KMS-11 (cell line): ENCODE data around the gene DMD.
A peak's percentile ranks its signal among the peaks of the same experiment; 100 is the strongest.

Experiments used
- H2AFZ ChIP-seq: fragments of 200-600 bp; sonication (generic); 2 replicates; pipeline ENCODE4 v1.6.1; 2016; ENCODE audit warnings: antibody characterized with exemption, mixed run types, low read depth
- H3K27ac ChIP-seq: fragments of 200-600 bp; sonication (generic); 2 replicates; pipeline ENCODE4 v1.6.1; 2016; ENCODE audit warnings: mild to moderate bottlenecking, mixed run types
- H3K27me3 ChIP-seq: fragments of 200-600 bp; sonication (generic); 2 replicates; pipeline ENCODE4 v1.6.1; 2017; ENCODE audit warnings: mild to moderate bottlenecking, low read depth, mixed run types, moderate library complexity; ENCODE audit not compliant: insufficient read depth
- H3K36me3 ChIP-seq: fragments of 200-600 bp; sonication (generic); 2 replicates; pipeline ENCODE4 v1.6.1; 2017; ENCODE audit warnings: mild to moderate bottlenecking, mixed run types; ENCODE audit not compliant: insufficient read depth
- H3K4me1 ChIP-seq: fragments of 200-600 bp; sonication (generic); 2 replicates; pipeline ENCODE4 v1.6.1; 2016; ENCODE audit warnings: mild to moderate bottlenecking, low read depth, mixed run types; ENCODE audit not compliant: poor library complexity, severe bottlenecking
- H3K4me2 ChIP-seq: fragments of 200-600 bp; sonication (generic); 2 replicates; pipeline ENCODE4 v1.7.0; 2016; ENCODE audit warnings: mild to moderate bottlenecking, mixed run types
- H3K4me3 ChIP-seq: fragments of 200-600 bp; sonication (generic); IDR thresholded peaks from 2 replicates; pipeline ENCODE4 v1.6.1; 2017; ENCODE audit warnings: low read depth, low read length, mixed read lengths; ENCODE audit not compliant: insufficient read depth
- H3K79me2 ChIP-seq: fragments of 200-600 bp; sonication (generic); 2 replicates; pipeline ENCODE4 v1.6.1; 2016; ENCODE audit warnings: low read depth, mixed run types; ENCODE audit not compliant: insufficient read depth
- H3K9ac ChIP-seq: fragments of 200-600 bp; sonication (generic); 2 replicates; pipeline ENCODE4 v1.6.1; 2016; ENCODE audit warnings: mild to moderate bottlenecking, mixed run types
- H4K20me1 ChIP-seq: fragments of 200-600 bp; sonication (generic); 2 replicates; pipeline ENCODE4 v1.6.1; 2016; ENCODE audit warnings: mild to moderate bottlenecking, mixed run types; ENCODE audit not compliant: insufficient read depth
- CTCF ChIP-seq: fragments of 200-600 bp; sonication (generic); conservative IDR thresholded peaks from 2 replicates; pipeline ENCODE4 v1.6.1; 2017; ENCODE audit warnings: low read depth, mild to moderate bottlenecking, antibody characterized with exemption, low read length, moderate library complexity, mixed read lengths

Gene DMD

GRCh38 chrX:31271615-31272471 lies 1939.5 kb downstream of the DMD start:
- peak overlapping the region; percentile 19; the same call in 1 of the 2 replicates for H3K9ac ChIP-seq
- no peaks in the 10 kb centered on the region for H3K27me3 ChIP-seq
- H3K4me1 ChIP-seq, result peaks cover 41% of the 10 kb centered on the region
- H3K36me3 ChIP-seq, result no peaks in the 10 kb centered on the region
- peak overlapping the region; percentile 55 for H2AFZ ChIP-seq
- peak overlapping the region; percentile 74 for H3K27ac ChIP-seq
- no peaks in the 10 kb centered on the region for H3K79me2 ChIP-seq
- H3K4me3 ChIP-seq, result no peak overlapping the region
- no peak for TF ChIP-seq CTCF
- H4K20me1 ChIP-seq, result no peaks in the 10 kb centered on the region
- peak overlapping the region; percentile 62 for H3K4me2 ChIP-seq

DNA sequence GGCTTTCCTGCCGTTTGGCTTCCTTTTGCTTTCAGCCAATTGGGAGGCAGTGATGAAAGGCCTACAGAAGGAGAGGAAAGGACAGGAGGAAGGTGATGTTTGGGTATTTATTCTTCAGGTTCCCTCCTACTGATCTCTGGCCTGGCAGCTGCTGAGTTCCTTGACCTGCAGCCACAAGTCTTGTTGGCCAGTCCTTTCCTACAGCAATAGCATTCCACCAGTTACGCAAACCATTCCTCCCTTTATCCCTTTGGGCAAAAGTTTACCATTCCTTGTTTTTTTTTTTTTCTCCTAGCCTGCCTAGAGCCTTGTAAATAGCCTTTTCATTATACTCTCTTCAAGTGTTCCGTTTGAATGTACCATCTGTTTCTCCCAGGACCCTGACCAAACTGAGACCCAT lies 1941.4 kb downstream of the DMD start:
- no peak for TF ChIP-seq CTCF
- Histone ChIP-seq H4K20me1 (no peaks in the 10 kb centered on the region), H3K4me2 (no peak overlapping the region), H3K36me3 (no peaks in the 10 kb centered on the region), H3K4me1 (peaks cover 46% of the 10 kb centered on the region), H2AFZ (no peak overlapping the region), H3K27ac (no peak overlapping the region), H3K9ac (no peak overlapping the region), H3K27me3 (no peaks in the 10 kb centered on the region), H3K79me2 (peaks cover 6% of the 10 kb centered on the region; the same call in 1 of the 2 replicates), H3K4me3 (no peak overlapping the region)

DNA sequence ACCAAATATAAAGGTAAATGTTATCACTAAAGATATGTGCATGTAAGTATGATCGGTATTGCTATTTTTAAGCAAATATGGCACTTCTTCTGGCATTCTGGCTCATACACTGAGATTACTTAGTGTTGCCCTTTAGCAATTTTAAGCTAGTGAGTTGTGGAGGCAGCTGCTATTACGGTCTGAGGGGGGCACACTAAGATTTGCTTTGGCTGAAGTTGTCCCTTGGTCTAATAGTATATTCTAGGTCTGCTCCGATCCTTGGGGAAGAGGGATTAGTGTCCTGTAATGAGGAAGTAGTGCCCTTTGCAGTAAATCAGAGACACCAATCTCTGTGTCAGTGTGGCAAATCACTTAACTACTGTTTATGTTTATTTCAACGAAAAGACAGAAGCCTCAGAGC lies 1943.0 kb downstream of the DMD start:
- H3K27me3 ChIP-seq, result no peaks in the 10 kb centered on the region
- H3K4me2 ChIP-seq, result no peak overlapping the region
- H3K79me2 ChIP-seq, result peaks cover 7% of the 10 kb centered on the region; the same call in 1 of the 2 replicates
- no peaks in the 10 kb centered on the region for H3K36me3 ChIP-seq
- H4K20me1 ChIP-seq, result no peaks in the 10 kb centered on the region
- TF ChIP-seq CTCF, result no peak
- no peak overlapping the region for H3K27ac ChIP-seq
- H2AFZ ChIP-seq, result no peak overlapping the region
- H3K4me1 ChIP-seq, result peaks cover 46% of the 10 kb centered on the region
- no peak overlapping the region for H3K4me3 ChIP-seq
- no peak overlapping the region for H3K9ac ChIP-seq

DNA sequence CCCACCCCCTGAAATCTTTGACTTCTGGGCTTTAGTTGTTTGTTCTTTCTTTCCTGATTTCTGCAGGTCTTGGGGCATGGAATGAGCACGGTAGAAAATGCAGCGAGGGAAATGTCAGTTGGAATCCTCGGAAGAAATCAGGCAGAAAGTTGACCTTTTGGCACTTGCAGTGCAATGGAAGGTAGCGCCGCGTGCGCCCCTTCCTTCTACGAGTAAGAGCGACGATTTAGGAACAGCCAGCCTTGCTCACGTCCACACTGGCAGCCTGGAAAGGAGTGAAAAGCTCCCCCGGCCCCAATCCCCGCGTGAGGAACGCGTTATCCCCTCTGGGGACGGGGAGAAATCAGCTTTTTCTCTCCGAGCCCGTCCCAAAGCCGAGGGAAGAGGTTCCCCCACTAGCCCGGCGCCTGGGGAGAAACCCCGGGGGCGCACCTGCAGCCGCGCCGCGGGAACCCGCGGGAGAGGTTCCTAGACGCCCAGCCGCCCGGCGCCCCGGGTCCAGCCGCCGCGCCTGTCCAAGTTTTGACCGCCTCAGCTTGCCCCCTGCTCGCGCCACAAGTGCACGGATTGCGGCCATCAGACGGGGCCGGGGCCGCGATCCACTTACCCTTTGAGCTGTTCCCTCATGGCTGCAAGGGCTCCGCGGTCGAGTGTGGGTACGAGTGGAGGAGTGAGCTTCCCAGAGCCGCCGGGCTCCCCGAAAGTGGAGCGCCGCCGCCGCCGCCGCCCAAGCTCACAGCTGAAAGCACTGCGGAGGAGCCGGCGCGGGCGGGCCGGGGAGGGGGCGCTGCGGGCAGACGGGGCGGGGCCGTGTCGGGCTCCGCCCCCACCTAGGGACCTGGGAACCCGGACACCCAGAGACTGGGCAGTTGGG lies 1944.9 kb downstream of the DMD start:
- H3K4me1 ChIP-seq, result peaks cover 30% of the 10 kb centered on the region
- no peaks in the 10 kb centered on the region for H3K36me3 ChIP-seq
- H3K9ac ChIP-seq, result peak overlapping the region; percentile 81
- TF ChIP-seq CTCF, result no peak
- H3K79me2 ChIP-seq, result peaks cover 7% of the 10 kb centered on the region; the same call in 1 of the 2 replicates
- no peaks in the 10 kb centered on the region for H3K27me3 ChIP-seq
- H3K27ac ChIP-seq, result peak overlapping the region; percentile 64
- H2AFZ ChIP-seq, result peak overlapping the region; percentile 61
- H3K4me2 ChIP-seq, result peak overlapping the region; percentile 45
- H4K20me1 ChIP-seq, result no peaks in the 10 kb centered on the region
- no peak overlapping the region for H3K4me3 ChIP-seq
